ENCODE results near the gene PCNX2.

PCNX2 gene, protein sequence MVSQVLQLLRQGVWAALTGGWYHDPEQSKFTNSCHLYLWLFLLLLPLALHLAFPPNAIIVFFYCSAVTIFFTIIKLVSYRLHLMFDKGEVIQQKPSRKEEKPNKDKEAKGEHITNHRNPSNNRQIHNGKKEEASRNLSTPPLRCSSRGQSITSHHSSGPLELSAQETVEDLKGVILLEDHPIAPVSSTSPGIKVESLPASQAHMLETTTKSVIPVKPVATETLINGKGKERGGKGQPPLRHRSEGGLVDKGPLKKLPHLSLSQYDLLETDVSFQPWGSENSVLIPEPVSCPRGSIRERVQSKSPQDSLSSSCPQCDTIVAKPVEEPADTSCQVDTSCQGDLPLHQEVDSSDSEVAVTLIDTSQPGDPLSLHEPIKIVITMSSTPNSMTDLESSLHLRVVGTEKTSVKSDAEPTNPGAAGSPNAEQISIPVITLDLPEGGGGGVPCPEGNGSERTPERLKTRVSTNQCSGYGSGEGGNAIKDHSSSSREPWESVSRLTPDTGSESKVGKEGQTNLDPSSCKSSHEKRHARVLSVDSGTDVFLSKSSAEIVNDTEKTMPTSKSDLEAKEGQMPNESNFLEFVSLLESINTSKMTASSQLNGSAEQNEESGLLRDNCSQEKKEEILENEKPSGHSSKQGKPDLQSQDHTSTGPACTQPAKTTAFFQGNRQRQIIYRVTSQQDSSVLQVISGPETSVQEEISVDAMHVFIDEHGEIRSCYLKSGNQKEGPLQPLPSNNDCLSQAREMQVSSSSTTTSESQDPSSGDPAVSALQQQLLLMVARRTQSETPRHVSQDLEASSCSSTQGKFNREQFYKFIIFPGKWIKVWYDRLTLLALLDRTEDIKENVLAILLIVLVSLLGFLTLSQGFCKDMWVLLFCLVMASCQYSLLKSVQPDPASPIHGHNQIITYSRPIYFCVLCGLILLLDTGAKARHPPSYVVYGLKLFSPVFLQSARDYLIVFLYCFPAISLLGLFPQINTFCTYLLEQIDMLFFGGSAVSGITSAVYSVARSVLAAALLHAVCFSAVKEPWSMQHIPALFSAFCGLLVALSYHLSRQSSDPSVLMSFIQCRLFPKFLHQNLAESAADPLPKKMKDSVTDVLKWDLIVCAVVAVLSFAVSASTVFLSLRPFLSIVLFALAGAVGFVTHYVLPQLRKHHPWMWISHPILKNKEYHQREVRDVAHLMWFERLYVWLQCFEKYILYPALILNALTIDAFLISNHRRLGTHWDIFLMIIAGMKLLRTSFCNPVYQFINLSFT (N-terminal part only)

DNA sequence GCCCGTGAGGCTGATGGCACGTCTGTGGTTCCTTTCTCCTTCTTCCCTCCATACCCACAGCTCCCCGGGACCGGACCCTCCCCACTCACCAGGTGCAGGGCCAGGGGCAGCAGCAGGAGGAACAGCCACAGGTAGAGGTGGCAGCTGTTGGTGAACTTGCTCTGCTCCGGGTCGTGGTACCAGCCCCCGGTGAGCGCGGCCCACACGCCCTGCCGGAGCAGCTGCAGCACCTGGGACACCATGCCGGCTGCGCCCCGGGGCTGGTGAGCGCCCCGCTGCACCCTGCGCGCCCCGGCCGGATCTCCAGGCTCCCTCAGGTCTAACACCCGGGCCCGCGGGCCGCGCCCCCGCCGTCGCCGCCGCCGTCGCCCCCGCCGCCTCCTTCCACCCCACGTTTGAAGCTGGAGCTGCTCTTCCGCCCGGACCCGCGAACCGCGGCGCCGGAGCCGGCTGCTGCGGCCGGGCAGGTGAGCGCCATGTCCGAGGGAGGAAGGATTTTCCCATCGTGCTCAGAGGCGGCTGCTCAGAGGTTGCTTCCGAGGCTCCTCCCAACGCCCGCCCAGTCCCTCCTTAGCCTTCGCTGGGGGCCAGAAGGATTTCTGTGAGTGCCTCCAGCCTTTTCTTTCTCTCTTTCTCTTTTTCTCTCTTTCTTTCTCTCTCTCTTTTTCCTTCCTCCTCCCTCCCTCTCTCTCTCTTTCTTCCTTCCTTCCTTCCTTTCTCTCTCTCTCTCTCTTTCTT lies at the start of gene PCNX2:
TSS of gene PCNX2 (minus strand) at position 489 of the 738 bp plus-strand sequence. CDS start at position 242, 247 bp downstream.
- peak; percentile 16 to 39 for DNase-seq (ENCODE audit: low read depth in 2 of 2, low spot score in 1 of 2)

DNA sequence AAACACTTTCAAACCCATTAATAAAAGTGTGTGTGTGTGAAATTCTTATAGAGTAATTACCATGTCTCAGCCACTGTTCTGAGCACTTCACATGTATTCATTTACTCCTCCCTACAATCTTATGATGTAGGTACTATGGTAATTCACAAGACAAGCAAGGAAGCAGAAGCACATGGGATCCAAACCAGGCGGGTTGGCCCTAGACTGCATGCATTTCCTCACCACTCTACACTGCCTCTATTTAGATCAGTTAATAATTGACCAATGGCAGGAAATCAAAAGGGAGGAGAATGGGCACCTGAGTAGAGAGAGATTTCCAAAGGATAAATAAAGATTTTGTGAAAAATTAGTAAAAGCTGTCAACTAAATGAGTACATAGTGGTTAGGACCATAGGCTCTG lies 47.7 kb upstream of the PCNX2 start:
- DNase-seq (ENCODE audit: low read depth in 2 of 2, low spot score in 1 of 2): no peak

DNA sequence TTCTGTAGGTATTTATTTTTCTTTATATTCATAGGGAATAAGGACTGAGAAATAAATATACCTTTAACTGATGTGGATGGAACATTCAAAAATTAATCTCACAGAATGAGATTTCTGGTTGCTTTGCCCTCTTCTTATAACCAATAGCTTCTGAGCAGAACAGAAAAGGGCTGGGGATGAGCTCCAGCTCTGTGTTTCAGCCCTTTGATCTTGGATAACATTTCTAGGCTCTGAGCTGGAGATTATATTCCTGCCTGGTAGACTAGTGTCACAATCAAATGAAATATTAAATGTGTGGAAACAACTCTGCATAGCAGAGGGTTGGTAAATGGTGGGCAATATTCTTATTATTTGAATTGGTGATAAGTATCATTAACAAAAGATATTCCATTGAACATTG lies 46.6 kb upstream of the PCNX2 start:
- DNase-seq (ENCODE audit: low read depth in 2 of 2, low spot score in 1 of 2): no peak

DNA sequence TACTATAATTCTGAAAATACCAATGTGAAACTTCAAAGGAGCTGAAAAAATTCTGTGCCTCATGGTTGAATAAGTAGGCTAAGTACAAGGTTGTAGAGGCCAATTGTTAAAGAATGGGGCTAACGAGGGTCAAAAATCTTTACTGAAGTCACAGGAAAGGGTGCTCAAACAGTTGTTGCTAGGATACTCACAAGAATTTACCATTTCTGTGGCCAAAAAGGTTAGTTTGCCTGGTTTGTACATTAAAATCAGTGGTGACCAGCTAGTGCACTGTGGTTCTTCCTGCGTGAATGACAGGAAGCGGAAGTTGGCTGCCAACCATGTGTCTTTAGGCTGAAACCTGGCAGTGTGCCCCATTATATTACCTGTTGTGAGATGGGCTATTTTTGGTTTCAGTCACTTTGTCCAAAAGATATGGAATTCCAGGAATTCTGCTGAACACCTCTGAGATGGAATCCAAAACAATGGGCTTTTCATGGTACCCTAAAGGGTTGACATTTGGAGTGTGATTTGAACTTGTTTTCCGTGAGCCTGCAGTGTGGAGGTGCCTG lies 45.5 kb upstream of the PCNX2 start:
- no peak for DNase-seq (ENCODE audit: low read depth in 2 of 2, low spot score in 1 of 2)

DNA sequence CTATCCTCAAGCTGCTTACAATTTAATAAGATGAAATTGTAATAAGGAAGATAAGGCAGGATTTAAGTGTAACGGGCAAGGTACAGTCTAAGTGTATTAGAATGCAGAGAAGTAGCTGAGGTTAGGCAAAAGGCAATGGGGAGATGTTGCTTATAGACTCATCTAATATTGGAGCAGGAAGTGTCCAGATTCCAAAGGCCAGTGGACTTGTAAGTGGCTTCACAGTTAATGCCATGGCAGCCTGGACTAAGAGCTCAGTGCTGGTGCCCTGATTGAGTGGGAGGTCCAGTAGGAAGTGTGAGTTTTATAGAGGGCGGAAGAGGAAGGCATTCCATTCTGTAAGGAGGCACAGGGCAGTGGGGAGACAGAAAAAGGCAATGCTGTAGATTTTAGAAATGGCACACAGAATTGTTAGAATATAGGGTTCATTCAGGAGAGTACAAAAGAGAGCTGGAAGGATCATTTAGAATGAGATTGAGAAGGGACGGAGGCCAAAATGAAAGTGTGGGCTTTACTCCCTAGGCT lies 44.6 kb upstream of the PCNX2 start:
- DNase-seq (ENCODE audit: low read depth in 2 of 2, low spot score in 1 of 2): no peak

DNA sequence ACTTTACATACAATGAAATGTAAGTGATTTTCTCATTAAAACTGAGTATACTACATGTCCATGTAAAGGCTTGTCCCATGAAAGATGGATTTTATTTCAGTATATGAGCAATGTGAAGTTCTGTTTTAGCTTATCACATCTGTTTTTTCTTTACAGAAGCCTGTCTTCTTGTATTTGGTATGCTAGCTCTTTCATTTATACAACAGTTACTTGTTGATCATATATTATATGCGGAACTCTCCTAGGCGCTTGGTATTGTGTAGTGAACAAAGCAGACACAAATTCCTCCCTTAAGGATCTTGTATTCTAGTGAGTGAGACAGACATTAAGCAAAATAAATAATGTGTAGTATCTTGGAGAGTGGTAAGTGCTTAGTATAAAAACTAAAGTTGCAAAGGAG lies 42.6 kb upstream of the PCNX2 start:
- DNase-seq (ENCODE audit: low read depth in 2 of 2, low spot score in 1 of 2): no peak

DNA sequence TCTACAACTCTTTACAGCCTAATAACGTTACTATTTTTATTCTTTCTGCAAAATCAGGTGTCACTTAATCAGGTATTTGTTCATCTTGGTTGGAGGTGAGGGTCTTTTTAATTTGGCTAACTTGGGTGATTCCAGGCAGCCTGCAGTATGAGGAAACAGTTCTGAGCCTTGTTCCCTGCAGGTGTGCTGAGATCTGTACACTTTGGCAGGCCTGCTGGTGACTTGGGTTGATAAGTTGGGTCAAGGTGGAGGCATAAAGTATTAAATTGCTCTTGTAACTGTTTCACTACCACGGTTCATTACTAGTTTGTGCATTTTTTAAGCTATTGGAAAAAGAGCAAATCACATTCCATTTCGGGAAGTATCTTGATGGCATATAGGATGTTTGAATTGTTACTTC lies 42.0 kb upstream of the PCNX2 start:
- DNase-seq (ENCODE audit: low read depth in 2 of 2, low spot score in 1 of 2): no peak

DNA sequence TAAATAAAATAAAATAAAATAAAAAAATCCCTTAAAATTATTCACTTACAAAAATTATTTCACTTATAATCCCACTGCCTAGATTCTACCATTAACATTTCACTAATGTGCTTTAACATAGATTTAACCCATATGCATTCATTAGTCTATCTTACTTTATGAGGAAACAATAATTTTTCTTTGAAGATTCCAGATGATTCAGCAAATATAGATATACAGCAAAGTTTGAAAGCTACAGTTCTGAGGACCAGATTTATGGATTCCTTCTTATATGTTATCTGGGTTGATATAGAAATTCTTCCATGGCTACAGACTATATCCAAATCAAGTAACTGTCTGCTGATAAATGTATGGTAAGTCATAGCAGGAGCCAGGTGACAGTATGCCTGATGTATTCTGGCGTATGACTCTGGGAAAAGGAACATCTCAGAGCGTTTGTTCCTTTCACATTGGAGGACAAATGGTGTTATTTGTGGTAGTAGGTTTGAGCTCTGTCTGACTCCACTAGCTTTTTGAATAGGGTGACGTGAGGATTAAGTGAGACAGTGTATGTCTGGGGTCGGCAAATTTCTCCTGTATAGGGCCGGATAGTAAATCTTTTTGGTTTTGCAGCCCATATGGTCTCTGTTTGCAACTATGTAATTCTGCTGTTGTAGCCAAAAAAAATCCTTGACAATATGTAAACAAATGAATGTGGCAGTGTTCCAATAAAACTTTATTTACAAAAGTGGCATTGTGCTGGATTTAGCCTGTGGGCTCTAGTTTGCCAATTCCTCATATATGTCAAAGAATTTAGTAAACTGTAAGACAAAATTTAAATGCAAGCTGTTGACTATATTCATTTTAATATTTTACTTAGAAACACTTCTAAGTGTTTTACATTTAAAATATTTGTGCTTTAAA lies 41.3 kb upstream of the PCNX2 start:
- DNase-seq (ENCODE audit: low read depth in 2 of 2, low spot score in 1 of 2): no peak

DNA sequence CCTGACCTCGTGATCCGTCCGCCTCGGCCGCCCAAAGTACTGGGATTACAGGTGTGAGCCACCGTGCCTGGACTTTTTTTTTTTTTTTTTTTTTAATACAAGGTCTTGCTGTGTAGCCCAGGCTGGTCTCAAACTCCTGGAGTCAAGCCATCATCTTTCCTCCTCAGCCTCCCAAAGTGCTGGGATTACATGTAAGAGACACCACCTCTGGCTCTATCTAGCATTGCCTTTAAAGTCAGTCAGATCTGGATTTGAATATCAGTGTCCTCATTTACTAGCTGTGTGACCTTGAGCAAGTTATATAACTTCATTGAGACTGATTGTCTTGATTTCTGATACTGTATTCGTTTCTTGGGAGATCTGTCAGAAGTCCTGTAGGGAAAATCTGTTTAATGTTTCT lies 38.6 kb upstream of the PCNX2 start:
- no peak for DNase-seq (ENCODE audit: low read depth in 2 of 2, low spot score in 1 of 2)

DNA sequence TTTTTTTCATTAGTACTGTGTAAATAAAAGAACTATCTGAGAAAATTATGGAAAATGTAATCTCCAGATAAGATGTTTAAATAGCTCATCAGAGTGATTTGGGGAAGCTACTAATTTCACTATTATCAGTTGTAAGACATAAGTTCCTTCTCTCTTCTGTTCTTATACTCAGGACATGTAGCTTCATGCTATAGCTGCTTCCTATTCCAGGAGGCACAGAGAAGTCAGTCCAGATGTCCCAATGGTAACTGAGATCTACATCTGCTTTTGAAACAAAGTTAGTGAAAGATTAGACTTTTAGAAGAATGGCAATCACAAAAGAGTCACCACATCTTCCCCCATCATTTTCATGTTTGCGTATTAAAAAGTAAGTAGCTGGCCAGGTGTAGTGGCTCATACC lies 37.6 kb upstream of the PCNX2 start:
- no peak for DNase-seq (ENCODE audit: low read depth in 2 of 2, low spot score in 1 of 2)

DNA sequence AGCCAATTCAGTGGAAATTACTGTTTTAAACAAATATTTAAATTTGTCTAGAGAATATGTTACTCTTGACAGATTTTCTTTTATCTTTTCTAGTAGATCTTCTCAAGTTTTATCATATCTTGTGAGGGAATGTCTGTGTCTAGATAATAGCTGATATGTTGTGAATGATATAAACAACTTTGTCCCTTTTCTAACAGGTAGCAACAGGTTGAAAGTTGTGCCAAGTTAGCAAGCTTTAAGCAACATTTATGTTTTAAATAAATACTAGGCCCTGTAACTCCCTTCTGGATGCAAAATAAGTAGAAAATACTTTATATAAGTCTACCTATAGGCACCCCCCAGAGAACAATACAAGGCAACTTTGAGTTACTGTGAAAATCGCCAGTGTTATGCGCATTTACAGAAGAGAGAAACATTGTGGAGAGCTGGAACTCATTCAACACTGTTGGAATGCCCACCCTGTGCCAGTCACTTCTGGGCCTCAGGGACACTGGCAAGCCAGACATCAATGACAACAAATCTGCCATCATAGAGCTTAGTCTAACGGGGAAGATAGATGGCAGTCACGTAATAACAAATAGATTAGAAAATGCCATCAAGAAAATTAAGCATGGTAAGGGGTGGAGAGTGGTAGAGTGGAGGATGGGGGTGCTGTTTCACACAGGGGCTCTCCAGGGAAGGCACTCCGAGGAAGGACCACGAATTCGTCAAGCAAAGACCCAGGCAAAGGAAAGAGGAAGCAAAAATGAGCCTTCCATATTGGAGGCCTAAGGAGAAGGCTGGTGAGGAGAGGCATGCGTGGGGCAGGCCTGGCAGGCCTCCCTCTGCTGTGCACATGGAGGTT lies 36.4 kb upstream of the PCNX2 start:
- no peak for DNase-seq (ENCODE audit: low read depth in 2 of 2, low spot score in 1 of 2)

DNA sequence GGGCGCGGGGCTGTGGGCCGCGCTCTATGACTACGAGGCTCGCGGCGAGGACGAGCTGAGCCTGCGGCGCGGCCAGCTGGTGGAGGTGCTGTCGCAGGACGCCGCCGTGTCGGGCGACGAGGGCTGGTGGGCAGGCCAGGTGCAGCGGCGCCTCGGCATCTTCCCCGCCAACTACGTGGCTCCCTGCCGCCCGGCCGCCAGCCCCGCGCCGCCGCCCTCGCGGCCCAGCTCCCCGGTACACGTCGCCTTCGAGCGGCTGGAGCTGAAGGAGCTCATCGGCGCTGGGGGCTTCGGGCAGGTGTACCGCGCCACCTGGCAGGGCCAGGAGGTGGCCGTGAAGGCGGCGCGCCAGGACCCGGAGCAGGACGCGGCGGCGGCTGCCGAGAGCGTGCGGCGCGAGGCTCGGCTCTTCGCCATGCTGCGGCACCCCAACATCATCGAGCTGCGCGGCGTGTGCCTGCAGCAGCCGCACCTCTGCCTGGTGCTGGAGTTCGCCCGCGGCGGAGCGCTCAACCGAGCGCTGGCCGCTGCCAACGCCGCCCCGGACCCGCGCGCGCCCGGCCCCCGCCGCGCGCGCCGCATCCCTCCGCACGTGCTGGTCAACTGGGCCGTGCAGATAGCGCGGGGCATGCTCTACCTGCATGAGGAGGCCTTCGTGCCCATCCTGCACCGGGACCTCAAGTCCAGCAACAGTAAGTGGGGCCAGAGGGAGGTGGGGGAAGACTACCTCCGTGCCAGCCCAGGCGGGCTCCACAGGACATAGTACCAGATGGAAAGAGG lies 32.8 kb upstream of the PCNX2 start:
- no peak for DNase-seq (ENCODE audit: low read depth in 2 of 2, low spot score in 1 of 2)

DNA sequence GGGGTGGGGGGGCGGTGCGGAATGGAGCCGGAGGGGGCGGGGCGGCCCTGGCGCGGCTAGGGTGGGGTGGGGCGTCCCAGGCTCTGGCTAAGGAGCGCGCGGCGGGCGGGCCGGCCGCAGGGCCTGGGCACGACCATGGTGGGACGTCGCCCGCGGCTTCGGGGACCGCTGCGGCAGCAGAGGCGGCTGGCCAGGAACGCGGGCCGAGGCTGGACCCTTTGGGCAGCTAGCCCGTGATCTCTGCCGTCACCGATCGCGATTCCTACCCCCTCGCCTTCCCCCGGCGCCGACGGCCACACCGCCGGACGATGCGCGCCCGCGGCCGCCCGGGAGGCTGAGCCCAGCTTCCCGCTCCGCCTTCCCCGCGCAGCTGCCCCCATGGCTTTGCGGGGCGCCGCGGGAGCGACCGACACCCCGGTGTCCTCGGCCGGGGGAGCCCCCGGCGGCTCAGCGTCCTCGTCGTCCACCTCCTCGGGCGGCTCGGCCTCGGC lies 32.2 kb upstream of the PCNX2 start, which contains the start of gene MAP3K21:
TSS of gene MAP3K21 (plus strand) at position 74 of the 491 bp plus-strand sequence. CDS start at position 379, 305 bp downstream.
- DNase-seq (ENCODE audit: low read depth in 2 of 2, low spot score in 1 of 2): no peak

DNA sequence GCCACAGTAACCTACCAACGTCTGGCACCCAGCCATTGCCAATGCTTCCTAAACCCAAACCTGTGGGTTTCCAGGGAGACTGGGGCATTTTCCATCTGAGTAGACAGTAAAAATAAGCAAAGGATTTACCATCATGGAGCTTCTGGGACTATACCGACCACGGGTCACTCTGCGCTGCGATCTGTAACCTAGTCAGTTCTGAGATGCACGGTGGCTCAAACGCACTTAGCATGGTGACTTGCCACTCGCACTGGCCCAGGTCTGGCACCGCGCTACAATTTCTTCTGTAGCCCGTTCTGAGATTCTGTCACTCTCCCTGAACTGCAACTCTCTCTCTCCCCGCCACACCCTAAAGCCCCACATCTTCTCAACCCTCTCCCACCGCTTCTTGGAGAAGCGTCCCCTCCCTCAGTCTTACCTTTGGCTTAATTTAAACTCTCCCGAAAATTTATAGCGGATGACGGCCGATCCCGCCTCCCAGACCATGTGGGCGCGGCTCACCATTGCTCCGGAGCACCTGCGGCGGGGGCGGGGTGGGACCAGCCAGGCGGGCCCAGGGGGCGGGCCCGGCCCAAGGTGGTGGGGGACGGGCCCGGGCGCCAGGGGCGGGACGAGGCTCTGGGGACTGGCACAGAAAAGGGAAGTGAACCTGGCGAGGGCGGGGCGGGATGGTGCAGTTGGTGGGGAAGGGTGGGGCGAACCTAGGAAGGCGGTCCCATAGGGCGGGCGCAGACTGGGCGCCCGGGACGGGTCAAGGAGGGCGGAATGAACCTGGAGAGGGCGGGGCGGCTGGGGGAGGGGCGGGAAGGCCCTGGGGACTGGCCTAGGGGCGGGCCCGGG lies 31.5 kb upstream of the PCNX2 start:
- peak; percentile 71 to 75 for DNase-seq (ENCODE audit: low read depth in 2 of 2, low spot score in 1 of 2)

DNA sequence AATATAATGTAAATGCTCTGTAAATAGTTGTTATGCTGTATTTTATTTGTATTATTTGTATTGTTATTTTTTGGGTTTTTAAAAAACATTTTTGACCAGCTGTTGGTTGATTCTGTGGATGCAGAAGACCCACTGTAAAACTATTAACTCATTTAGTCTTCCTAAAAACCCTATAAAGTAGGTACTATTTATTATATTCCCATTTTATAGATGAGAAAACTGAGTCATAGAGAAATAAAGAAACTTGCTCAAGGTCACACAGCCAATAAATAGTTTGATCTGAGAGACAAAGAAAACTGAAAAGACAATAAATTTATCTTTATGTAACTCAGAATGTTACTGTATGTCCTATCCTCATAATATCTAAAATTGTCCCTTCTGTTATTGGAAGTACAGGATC lies 30.8 kb upstream of the PCNX2 start:
- no peak for DNase-seq (ENCODE audit: low read depth in 2 of 2, low spot score in 1 of 2)

DNA sequence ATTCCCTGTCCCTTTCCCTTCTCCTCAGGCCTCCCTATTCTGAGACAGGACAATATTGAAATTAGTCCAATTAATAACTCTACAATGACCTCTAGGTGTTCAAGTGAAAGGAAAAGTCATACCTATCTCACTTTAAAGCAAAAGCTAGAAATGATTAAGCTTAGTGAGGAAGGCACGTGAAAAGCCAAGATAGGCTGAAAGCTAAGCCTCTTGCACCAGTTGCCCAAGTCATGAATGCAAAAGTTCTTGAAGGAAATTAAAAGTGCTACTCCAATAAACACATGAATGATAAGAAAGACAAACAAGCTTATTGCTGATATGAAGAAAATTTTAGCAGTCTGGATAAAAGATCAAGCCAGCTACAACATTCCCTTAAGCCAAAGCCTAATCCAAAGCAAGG lies 28.2 kb upstream of the PCNX2 start:
- no peak for DNase-seq (ENCODE audit: low read depth in 2 of 2, low spot score in 1 of 2)

All from stimulated activated CD8-positive, alpha-beta memory T cell treated with anti-CD3 and anti-CD28 coated beads, Interleukin-4, amount 100 ng/mL, for 1 hour (primary cell).